CD4-positive, alpha-beta T cell (primary cell): ENCODE results near the gene PRKN. TPM values are rescaled to one million over a fixed set of nuclear protein-coding genes. Genes with fewer than 3 reads are reported as not detected.

ENCODE experiments used
- ATAC-seq: fragments of 200-7000 bp; cut with Tn5 transposase; one replicate; pipeline ENCODE4 v1.10.0; 2022; ENCODE audit warnings: mild to moderate bottlenecking; ENCODE audit not compliant: poor library complexity
- CTCF ChIA-PET: fragments of 350-600 bp; sonication (Branson Sonifier 250); formaldehyde crosslinking; loops from one replicate; lab custom pipeline; 2021; ENCODE audit warnings: antibody characterized with exemption, inconsistent platforms; lab: Charles Lee
- POLR2A ChIA-PET: fragments of 350-600 bp; sonication (Branson Sonifier 250); formaldehyde crosslinking; loops from one replicate; lab custom pipeline; 2021; ENCODE audit warnings: antibody characterized with exemption, inconsistent platforms; lab: Charles Lee
- DNase-seq, 14 experiments: peaks; one replicate each; pipeline ENCODE4 v3.0.0-alpha.2; 2013 to 2020; ENCODE audit warnings: mixed read lengths in 2 of 14
- H3K27ac ChIP-seq, 2 donors: one replicate each; pipeline versions ENCODE4 v1.5.1 to v1.7.0; 2013; ENCODE audit warnings: low read length in 2 of 2, low read depth in 1 of 2, mild to moderate bottlenecking in 1 of 2
- H3K27me3 ChIP-seq, 2 experiments: 1 replicate in 1 of 2; 2 replicates in 1 of 2; pipeline versions ENCODE4 v1.6.1 to v1.7.0; 2013; ENCODE audit warnings: low read length in 2 of 2, control low read depth in 1 of 2, mild to moderate bottlenecking in 1 of 2, moderate library complexity in 1 of 2; ENCODE audit not compliant: insufficient read depth in 2 of 2, control insufficient read depth in 1 of 2
- H3K36me3 ChIP-seq: one replicate; pipeline ENCODE4 v1.6.1; 2013; ENCODE audit warnings: low read length, control low read depth; ENCODE audit not compliant: insufficient read depth
- H3K4me1 ChIP-seq: one replicate; pipeline ENCODE4 v1.6.1; 2013; ENCODE audit warnings: low read length, control low read depth; ENCODE audit not compliant: insufficient read depth
- H3K4me3 ChIP-seq: one replicate; pipeline ENCODE4 v1.5.1; 2013; ENCODE audit warnings: mild to moderate bottlenecking, low read length, moderate library complexity
- H3K9me3 ChIP-seq, 2 experiments: 1 replicate in 1 of 2; 2 replicates in 1 of 2; pipeline versions ENCODE4 v1.6.1 to v1.7.0; 2013; ENCODE audit warnings: low read length in 2 of 2, mild to moderate bottlenecking in 2 of 2, control low read depth in 1 of 2, moderate library complexity in 1 of 2; ENCODE audit not compliant: control insufficient read depth in 1 of 2, insufficient read depth in 1 of 2
- H3K27ac Mint-ChIP-seq: one replicate; pipeline ENCODE4 v1.8.0; 2020; ENCODE audit warnings: mixed read lengths
- H3K27me3 Mint-ChIP-seq: one replicate; pipeline ENCODE4 v1.8.0; 2021; ENCODE audit warnings: mixed read lengths
- H3K36me3 Mint-ChIP-seq: one replicate; pipeline ENCODE4 v1.8.0; 2021; ENCODE audit warnings: low read depth, mixed read lengths
- H3K4me1 Mint-ChIP-seq: one replicate; pipeline ENCODE4 v1.8.0; 2021; ENCODE audit warnings: low read depth, mixed read lengths
- H3K4me3 Mint-ChIP-seq: one replicate; pipeline ENCODE4 v1.8.0; 2020; ENCODE audit warnings: mild to moderate bottlenecking, mixed read lengths
- H3K9me3 Mint-ChIP-seq: one replicate; pipeline ENCODE4 v1.8.0; 2020; ENCODE audit warnings: mixed read lengths
- intact Hi-C, 2 experiments: fragments of 100-400 bp; cut with DNase I in 1 of 2; cut with micrococcal nuclease in 1 of 2; formaldehyde crosslinking; loops; one replicate each; pipeline versions ENCODE4 v1.15.1 to v1.9.0; 2023 to 2025; cut with DNase I, micrococcal nuclease
- total RNA-seq, 174 experiments: library from RNA in 2 of 174; stranded (reverse) in 2 of 174; gene quantifications; one replicate each; pipeline ENCODE4 v1.2.3 and lab custom pipeline; 2021 to 2026
- TF ChIP-seq, protein P1 (sequence below): fragments of 200-600 bp; IDR thresholded peaks from one replicate; pipeline ENCODE4 v1.8.0; 2022; ENCODE audit warnings: antibody characterized with exemption, mild to moderate bottlenecking

Gene PRKN
- total RNA-seq, 2 experiments from 2014 or later: 5.2 to 5.4 TPM

DNA sequence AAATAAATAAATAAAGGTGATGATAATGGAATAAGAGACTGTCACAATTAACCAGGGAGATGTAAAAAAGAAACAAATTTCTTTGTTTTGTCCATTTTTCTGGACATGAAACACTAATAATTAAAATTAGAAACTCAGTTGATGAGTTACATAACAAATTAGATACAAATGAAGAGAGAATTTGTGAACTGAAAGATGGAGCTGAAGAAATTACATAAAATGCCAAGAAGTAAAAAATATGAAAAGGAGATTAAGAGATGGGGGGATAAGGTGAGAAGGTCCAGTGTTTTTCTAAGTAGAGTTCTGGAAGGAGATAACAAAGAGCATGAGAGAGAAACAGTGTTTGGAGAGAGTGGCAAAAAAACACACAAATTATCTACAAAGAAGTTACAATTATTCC is 1364.3 kb downstream of the PRKN start:
- no peak overlapping the region for H3K4me3 Mint-ChIP-seq
- TF ChIP-seq, protein P1, sequence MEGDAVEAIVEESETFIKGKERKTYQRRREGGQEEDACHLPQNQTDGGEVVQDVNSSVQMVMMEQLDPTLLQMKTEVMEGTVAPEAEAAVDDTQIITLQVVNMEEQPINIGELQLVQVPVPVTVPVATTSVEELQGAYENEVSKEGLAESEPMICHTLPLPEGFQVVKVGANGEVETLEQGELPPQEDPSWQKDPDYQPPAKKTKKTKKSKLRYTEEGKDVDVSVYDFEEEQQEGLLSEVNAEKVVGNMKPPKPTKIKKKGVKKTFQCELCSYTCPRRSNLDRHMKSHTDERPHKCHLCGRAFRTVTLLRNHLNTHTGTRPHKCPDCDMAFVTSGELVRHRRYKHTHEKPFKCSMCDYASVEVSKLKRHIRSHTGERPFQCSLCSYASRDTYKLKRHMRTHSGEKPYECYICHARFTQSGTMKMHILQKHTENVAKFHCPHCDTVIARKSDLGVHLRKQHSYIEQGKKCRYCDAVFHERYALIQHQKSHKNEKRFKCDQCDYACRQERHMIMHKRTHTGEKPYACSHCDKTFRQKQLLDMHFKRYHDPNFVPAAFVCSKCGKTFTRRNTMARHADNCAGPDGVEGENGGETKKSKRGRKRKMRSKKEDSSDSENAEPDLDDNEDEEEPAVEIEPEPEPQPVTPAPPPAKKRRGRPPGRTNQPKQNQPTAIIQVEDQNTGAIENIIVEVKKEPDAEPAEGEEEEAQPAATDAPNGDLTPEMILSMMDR: no peak
- no peak overlapping the region for H3K27ac Mint-ChIP-seq
- no peak for DNase-seq
- Histone ChIP-seq H3K27me3 (no peaks in the 10 kb centered on the region), H3K4me1 (no peaks in the 10 kb centered on the region), H3K9me3 (peaks cover 0 to 21% of the 10 kb centered on the region in 2 experiments), H3K36me3 (no peaks in the 10 kb centered on the region), H3K27ac (no peak overlapping the region), H3K4me3 (no peak overlapping the region)
- H3K27me3 Mint-ChIP-seq: no peaks in the 10 kb centered on the region
- ATAC-seq: no peak
- H3K36me3 Mint-ChIP-seq: no peaks in the 10 kb centered on the region
- ChIA-PET CTCF (no interaction called here), POLR2A (interaction anchor here (0.7 kb wide), 1 partner anchor 43 kb away, joined by 3 read pairs; no protein-coding TSS in a partner anchor)
- no peaks in the 10 kb centered on the region for H3K4me1 Mint-ChIP-seq
- intact Hi-C loops: no loop called here
- H3K9me3 Mint-ChIP-seq: peaks cover 3% of the 10 kb centered on the region

DNA sequence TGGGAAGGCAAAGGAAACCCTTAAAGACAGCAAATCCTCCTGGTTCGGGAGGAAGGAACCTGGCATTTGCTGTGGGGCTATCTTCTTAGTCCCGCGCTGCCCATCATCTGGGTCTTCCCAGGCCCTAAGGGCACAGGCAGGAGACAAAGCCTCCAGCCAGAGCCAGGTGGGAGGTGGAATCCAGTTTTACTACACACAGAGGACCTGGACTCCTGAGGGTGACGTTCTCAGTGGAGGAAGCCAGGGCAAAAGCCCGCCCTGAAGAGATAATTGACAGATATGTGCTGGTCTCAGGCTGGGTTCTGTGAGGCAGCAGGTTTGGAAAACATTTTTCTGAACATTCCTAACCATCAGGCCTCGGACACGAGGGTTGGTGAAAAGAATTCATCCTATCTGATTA is 1365.3 kb downstream of the PRKN start:
- ATAC-seq (no peak), DNase-seq (no peak)
- TF ChIP-seq, protein P1: no peak
- Histone ChIP-seq H3K27ac (no peak overlapping the region), H3K9me3 (peaks cover 0 to 21% of the 10 kb centered on the region in 2 experiments), H3K36me3 (no peaks in the 10 kb centered on the region), H3K4me1 (no peaks in the 10 kb centered on the region), H3K27me3 (no peaks in the 10 kb centered on the region), H3K4me3 (no peak overlapping the region)
- Mint-ChIP-seq H3K4me1 (no peaks in the 10 kb centered on the region), H3K27ac (no peak overlapping the region), H3K36me3 (no peaks in the 10 kb centered on the region), H3K4me3 (no peak overlapping the region), H3K27me3 (no peaks in the 10 kb centered on the region), H3K9me3 (peaks cover 3% of the 10 kb centered on the region)
- intact Hi-C loops: no loop called here
- ChIA-PET POLR2A (no interaction called here), CTCF (interaction anchor here (0.7 kb wide), 1 partner anchor 9 kb away, joined by 3 read pairs; no protein-coding TSS in a partner anchor)

DNA sequence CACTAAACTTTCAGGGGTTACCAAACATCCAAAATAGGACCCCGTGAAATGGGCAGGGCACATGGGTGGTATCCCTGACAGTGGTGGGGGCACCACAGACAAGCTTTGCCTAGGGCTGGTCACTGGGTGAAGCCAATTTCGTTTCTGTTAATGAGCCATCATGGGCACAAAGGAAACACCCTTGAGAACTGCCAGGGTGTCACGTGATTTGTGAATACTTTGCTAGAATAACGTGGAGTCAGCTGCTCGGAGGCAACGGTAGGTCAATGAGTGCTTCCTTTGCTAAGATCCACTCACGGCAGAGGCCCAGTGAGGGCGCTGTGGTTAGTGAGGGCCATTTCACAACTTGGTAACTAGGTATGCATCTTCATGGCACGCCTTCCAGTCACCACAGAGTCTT is 1366.0 kb downstream of the PRKN start:
- no peak overlapping the region for H3K4me3 Mint-ChIP-seq
- POLR2A ChIA-PET: no interaction called here

More for the DNA sequence above, 1366.0 kb downstream of the PRKN start:
- no peaks in the 10 kb centered on the region for H3K27me3 Mint-ChIP-seq
- no peaks in the 10 kb centered on the region for H3K4me1 Mint-ChIP-seq
- TF ChIP-seq, protein P1: no peak
- ATAC-seq (no peak), DNase-seq (no peak)
- no peaks in the 10 kb centered on the region for H3K36me3 Mint-ChIP-seq
- Histone ChIP-seq H3K36me3 (no peaks in the 10 kb centered on the region), H3K4me3 (no peak overlapping the region), H3K9me3 (peaks cover 0 to 21% of the 10 kb centered on the region in 2 experiments), H3K27me3 (no peaks in the 10 kb centered on the region), H3K4me1 (no peaks in the 10 kb centered on the region), H3K27ac (no peak overlapping the region)
- no peak overlapping the region for H3K27ac Mint-ChIP-seq
- intact Hi-C loops: no loop called here
- CTCF ChIA-PET: no interaction called here
- peaks cover 3% of the 10 kb centered on the region for H3K9me3 Mint-ChIP-seq
